COLO668 (cell line): ENCODE measurements around the gene SLC51B.
"Not testable (repeated sequence)": the region's sequence is repeated elsewhere in the genome, so short reads cannot be mapped to it uniquely, and the experiment has no call there.

Source experiments
- DNase-seq: peaks from one replicate; lab custom pipeline; 2025; ENCODE audit not compliant: unreplicated experiment; lab: John Stamatoyannopoulos, UW

SLC51B gene

GRCh38 chr15:65041787-65042186, 3.4 kb upstream of the SLC51B start:
- DNase-seq: no peak

GRCh38 chr15:65042776-65043327, 2.3 kb upstream of the SLC51B start:
- DNase-seq: no peak

- DNase-seq: not testable (repeated sequence)
These were observed 969 bp upstream of the SLC51B start for GRCh38 chr15:65044218-65044617.

GRCh38 chr15:65048241-65048640, 3.1 kb downstream of the SLC51B start:
- no peak for DNase-seq

- DNase-seq: peak; percentile 94
These were observed 4.2 kb downstream of the SLC51B start for GRCh38 chr15:65049418-65049840.

- no peak for DNase-seq
These were observed 5.1 kb downstream of the SLC51B start for GRCh38 chr15:65050270-65050669.

GRCh38 chr15:65051266-65051665, 6.1 kb downstream of the SLC51B start:
- no peak for DNase-seq

GRCh38 chr15:65052956-65053355, 7.8 kb downstream of the SLC51B start:
- no peak for DNase-seq

- peak; percentile 56 for DNase-seq
These were observed 9.4 kb downstream of the SLC51B start for GRCh38 chr15:65054333-65055200.

GRCh38 chr15:65055201-65055870, 10.1 kb downstream of the SLC51B start:
- DNase-seq: no peak

GRCh38 chr15:65056106-65056505, 10.9 kb downstream of the SLC51B start:
- no peak for DNase-seq

GRCh38 chr15:65056868-65057548, 11.8 kb downstream of the SLC51B start:
- no peak for DNase-seq

- no peak for DNase-seq
These were observed 12.4 kb downstream of the SLC51B start for GRCh38 chr15:65057549-65057940.

GRCh38 chr15:65058394-65059368, 13.5 kb downstream of the SLC51B start:
- DNase-seq: no peak

GRCh38 chr15:65059369-65059750, 14.2 kb downstream of the SLC51B start:
- no peak for DNase-seq

GRCh38 chr15:65059931-65060596, 14.9 kb downstream of the SLC51B start:
- DNase-seq: no peak

- no peak for DNase-seq
These were observed 15.6 kb downstream of the SLC51B start for GRCh38 chr15:65060641-65061397.

GRCh38 chr15:65062061-65062460, 16.9 kb downstream of the SLC51B start:
- DNase-seq: no peak

GRCh38 chr15:65062726-65063125, 17.5 kb downstream of the SLC51B start:
- no peak for DNase-seq
